PC-9 (cell line): ENCODE measurements around the gene OR8J3. TPM values are rescaled to one million over a fixed set of nuclear protein-coding genes. Genes with fewer than 3 reads are reported as not detected.

ENCODE experiments used
- BruUV-seq: library from RNA; stranded (reverse); fragments of 400-500 nt; replicated peaks from 2 replicates; lab custom pipeline; 2021; lab: Mats Ljungman, UMichigan
- CTCF ChIA-PET: fragments of 300-600 bp; sonication (Branson Sonifier 250); formaldehyde crosslinking; loops from one replicate; lab custom pipeline; 2022; ENCODE audit warnings: antibody characterized with exemption; lab: Charles Lee
- POLR2A ChIA-PET: fragments of 300-600 bp; sonication (Branson Sonifier 250); formaldehyde crosslinking; loops from one replicate; lab custom pipeline; 2022; ENCODE audit warnings: antibody characterized with exemption; ENCODE audit not compliant: unreplicated experiment; lab: Charles Lee
- DNase-seq, 2 experiments: peaks; one replicate each; pipeline versions ENCODE4 v3.0.0 to v3.0.0-alpha.2; 2015 to 2022; ENCODE audit warnings: mixed read lengths in 1 of 2
- H2AFZ ChIP-seq: fragments of 200-600 bp; sonication (generic); 2 replicates; pipeline ENCODE4 v1.8.1; 2017; ENCODE audit warnings: antibody characterized with exemption
- H3F3A ChIP-seq: fragments of 200-600 bp; sonication (generic); 2 replicates; pipeline ENCODE4 v1.8.1; 2017; ENCODE audit warnings: antibody characterized with exemption, mild to moderate bottlenecking, low read depth; ENCODE audit not compliant: insufficient read depth
- H3K27ac ChIP-seq: fragments of 200-600 bp; sonication (generic); 2 replicates; pipeline ENCODE4 v1.6.1; 2016; ENCODE audit warnings: mixed run types
- H3K27me3 ChIP-seq: fragments of 200-600 bp; sonication (generic); 2 replicates; pipeline ENCODE4 v1.6.1; 2016; ENCODE audit warnings: low read depth, mixed run types; ENCODE audit not compliant: insufficient read depth
- H3K36me3 ChIP-seq: fragments of 200-600 bp; sonication (generic); 2 replicates; pipeline ENCODE4 v1.6.1; 2016; ENCODE audit warnings: low read depth, mixed run types
- H3K4me1 ChIP-seq: fragments of 200-600 bp; sonication (generic); replicated peaks from 2 replicates; pipeline ENCODE4 v1.6.1; 2016; ENCODE audit warnings: mixed run types; ENCODE audit not compliant: insufficient read depth
- H3K4me2 ChIP-seq: fragments of 200-600 bp; sonication (generic); 2 replicates; pipeline ENCODE4 v1.6.1; 2017; ENCODE audit warnings: mixed run types
- H3K4me3 ChIP-seq: fragments of 200-600 bp; sonication (generic); 2 replicates; pipeline ENCODE4 v1.6.1; 2016; ENCODE audit warnings: mixed run types
- H3K79me2 ChIP-seq: fragments of 200-600 bp; sonication (generic); 2 replicates; pipeline ENCODE4 v1.6.1; 2017; ENCODE audit warnings: low read depth, mixed run types
- H3K9me2 ChIP-seq: fragments of 200-600 bp; sonication (generic); 2 replicates; pipeline ENCODE4 v1.8.1; 2017; ENCODE audit warnings: mild to moderate bottlenecking; ENCODE audit not compliant: insufficient read depth
- H3K9me3 ChIP-seq: fragments of 200-600 bp; sonication (generic); 2 replicates; pipeline ENCODE4 v1.8.1; 2016; ENCODE audit warnings: low read depth; ENCODE audit not compliant: insufficient read depth
- H4K20me1 ChIP-seq: fragments of 200-600 bp; sonication (generic); 2 replicates; pipeline ENCODE4 v1.8.1; 2017; ENCODE audit not compliant: insufficient read depth
- EZH2 ChIP-seq: fragments of 200-600 bp; sonication (generic); IDR thresholded peaks from 2 replicates; pipeline ENCODE4 v1.8.0; 2017; ENCODE audit warnings: antibody characterized with exemption, low read depth
- intact Hi-C: fragments of 100-400 bp; cut with micrococcal nuclease; formaldehyde crosslinking; loops from one replicate; pipeline ENCODE4 v1.10.0; 2022; ENCODE audit not compliant: unreplicated experiment
- total RNA-seq: library from RNA; stranded (reverse); gene quantifications from 2 replicates; pipeline ENCODE4 v1.2.3, GENCODE V29; 2021
- TF ChIP-seq, protein P1 (sequence below): fragments of 200-600 bp; sonication (generic); conservative IDR thresholded peaks from 2 replicates; pipeline ENCODE4 v1.6.1; 2017; ENCODE audit warnings: mixed run types, antibody characterized with exemption, mild to moderate bottlenecking, moderate library complexity

Gene OR8J3
- total RNA-seq, 1 experiment from 2014 or later: not detected

DNA sequence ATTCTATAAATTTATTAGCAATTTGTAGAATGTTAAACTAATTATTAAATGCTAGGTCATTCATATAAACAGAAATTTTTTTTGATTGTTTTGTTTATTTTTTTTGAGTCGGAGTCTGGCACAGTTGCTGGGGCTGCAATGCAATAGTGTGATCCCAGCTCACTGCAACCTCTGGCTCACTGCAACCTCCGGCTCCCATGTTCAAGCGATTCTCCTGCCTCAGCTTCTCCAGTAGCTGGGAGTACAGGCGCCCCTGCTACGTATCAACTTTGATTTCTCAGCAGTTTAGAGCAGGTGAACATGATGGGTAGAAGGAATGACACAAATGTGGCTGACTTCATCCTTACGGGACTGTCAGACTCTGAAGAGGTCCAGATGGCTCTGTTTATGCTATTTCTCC lies 17.9 kb downstream of the OR8J3 start, which contains the start of gene OR8H3:
OR8H3 (plus strand) TSS at position 301 of the 400 bp plus-strand sequence; CDS start at position 301, 0 bp downstream.
- Histone ChIP-seq H3K4me1 (no peaks in the 10 kb centered on the region), H3K36me3 (no peaks in the 10 kb centered on the region), H3K9me3 (no peaks in the 10 kb centered on the region), H3K4me3 (no peak within 1 kb of the TSS), H3K79me2 (no peaks in the 10 kb centered on the region), H2AFZ (no peak within 1 kb of the TSS), H4K20me1 (no peaks in the 10 kb centered on the region), H3K9me2 (no peaks in the 10 kb centered on the region), H3K27me3 (no peaks in the 10 kb centered on the region), H3K27ac (no peak within 1 kb of the TSS), H3K4me2 (no peak within 1 kb of the TSS), H3F3A (no peaks in the 10 kb centered on the region)
- no TSS peak for BruUV-seq
- DNase-seq: no peak
- intact Hi-C loops: no loop called here
- TF ChIP-seq, protein P1, sequence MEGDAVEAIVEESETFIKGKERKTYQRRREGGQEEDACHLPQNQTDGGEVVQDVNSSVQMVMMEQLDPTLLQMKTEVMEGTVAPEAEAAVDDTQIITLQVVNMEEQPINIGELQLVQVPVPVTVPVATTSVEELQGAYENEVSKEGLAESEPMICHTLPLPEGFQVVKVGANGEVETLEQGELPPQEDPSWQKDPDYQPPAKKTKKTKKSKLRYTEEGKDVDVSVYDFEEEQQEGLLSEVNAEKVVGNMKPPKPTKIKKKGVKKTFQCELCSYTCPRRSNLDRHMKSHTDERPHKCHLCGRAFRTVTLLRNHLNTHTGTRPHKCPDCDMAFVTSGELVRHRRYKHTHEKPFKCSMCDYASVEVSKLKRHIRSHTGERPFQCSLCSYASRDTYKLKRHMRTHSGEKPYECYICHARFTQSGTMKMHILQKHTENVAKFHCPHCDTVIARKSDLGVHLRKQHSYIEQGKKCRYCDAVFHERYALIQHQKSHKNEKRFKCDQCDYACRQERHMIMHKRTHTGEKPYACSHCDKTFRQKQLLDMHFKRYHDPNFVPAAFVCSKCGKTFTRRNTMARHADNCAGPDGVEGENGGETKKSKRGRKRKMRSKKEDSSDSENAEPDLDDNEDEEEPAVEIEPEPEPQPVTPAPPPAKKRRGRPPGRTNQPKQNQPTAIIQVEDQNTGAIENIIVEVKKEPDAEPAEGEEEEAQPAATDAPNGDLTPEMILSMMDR: no peak
- CTCF ChIA-PET: no interaction called here
- POLR2A ChIA-PET: no interaction called here

DNA sequence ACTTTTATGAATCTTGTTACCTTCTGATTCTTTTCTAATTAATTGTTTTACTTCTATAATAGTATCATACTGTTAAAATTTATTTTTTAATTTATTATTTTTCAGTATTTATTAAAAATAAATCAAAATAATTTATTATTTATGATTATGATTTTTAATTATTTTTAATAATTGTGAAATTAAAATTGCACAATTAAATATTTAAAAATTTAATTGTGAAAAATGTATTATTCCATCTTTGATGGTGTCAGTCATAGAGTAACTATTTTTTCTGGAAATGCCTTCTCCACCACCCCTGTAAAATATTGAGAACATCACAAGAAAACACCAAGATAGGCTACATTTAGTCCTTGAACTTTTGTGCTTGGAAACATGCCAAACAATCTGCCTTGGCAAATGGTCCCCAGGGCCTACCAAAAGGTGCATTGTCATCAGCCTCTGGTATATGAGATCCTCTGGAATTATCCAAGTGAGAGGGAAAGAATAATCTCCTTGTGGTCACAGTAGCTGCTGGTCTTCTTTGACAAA lies 36.7 kb downstream of the OR8J3 start, which contains the start of gene OR8H2:
OR8H2 (plus strand) TSS at position 478 of the 528 bp plus-strand sequence. CDS start 1,356 bp downstream, outside the sequence.
- Histone ChIP-seq H3K36me3 (no peaks in the 10 kb centered on the region), H3K4me2 (no peak within 1 kb of the TSS), H4K20me1 (no peaks in the 10 kb centered on the region), H3K79me2 (no peaks in the 10 kb centered on the region), H3K27ac (no peak within 1 kb of the TSS), H2AFZ (no peak within 1 kb of the TSS), H3K27me3 (peaks cover 4% of the 10 kb centered on the region; the same call in 1 of the 2 replicates), H3K4me1 (no peaks in the 10 kb centered on the region), H3F3A (no peaks in the 10 kb centered on the region), H3K4me3 (no peak within 1 kb of the TSS), H3K9me2 (no peaks in the 10 kb centered on the region), H3K9me3 (no peaks in the 10 kb centered on the region)
- DNase-seq: no peak
- TF ChIP-seq, protein P1: no peak
- TF ChIP-seq EZH2: no peak
- BruUV-seq: no TSS peak
- intact Hi-C loops: no loop called here
- CTCF ChIA-PET: no interaction called here
- POLR2A ChIA-PET: no interaction called here

DNA sequence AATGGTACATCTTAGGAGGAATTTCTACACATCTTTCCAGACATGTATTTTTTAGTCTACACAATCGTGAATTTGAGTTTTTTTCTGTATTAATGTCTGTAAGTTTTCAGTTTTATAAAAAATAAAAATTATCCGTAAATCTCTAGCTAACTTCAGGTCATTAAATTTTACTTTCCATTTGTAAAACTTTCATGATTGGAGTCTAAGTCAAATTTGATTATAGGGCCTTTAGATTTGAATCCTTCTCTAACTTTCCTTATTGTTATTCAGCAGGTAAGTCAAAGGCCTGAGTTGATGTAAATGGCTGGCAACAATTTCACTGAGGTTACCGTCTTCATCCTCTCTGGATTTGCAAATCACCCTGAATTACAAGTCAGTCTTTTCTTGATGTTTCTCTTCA lies 47.0 kb downstream of the OR8J3 start, which contains the start of gene OR8I2:
OR8I2 (plus strand) TSS at position 301 of the 400 bp plus-strand sequence; CDS start at position 301, 0 bp downstream.
- ChIA-PET POLR2A (no interaction called here), CTCF (no interaction called here)
- no peaks in the 10 kb centered on the region; the same call in 1 of the 2 replicates for H3K9me2 ChIP-seq
- BruUV-seq: no TSS peak
- H2AFZ ChIP-seq: no peak within 1 kb of the TSS; the same call in 1 of the 2 replicates
- no peaks in the 10 kb centered on the region for H4K20me1 ChIP-seq
- H3K27ac ChIP-seq: no peak within 1 kb of the TSS
- no peak within 1 kb of the TSS for H3K4me2 ChIP-seq
- H3K4me1 ChIP-seq: no peaks in the 10 kb centered on the region
- H3K36me3 ChIP-seq: no peaks in the 10 kb centered on the region
- H3K4me3 ChIP-seq: no peak within 1 kb of the TSS
- intact Hi-C loops: no loop called here
- no peaks in the 10 kb centered on the region for H3F3A ChIP-seq
- H3K9me3 ChIP-seq: no peaks in the 10 kb centered on the region
- TF ChIP-seq EZH2: no peak
- no peaks in the 10 kb centered on the region for H3K79me2 ChIP-seq
- DNase-seq: no peak
- H3K27me3 ChIP-seq: no peaks in the 10 kb centered on the region
